ENCODE results near the gene CCND1. TPM values are rescaled to one million over a fixed set of nuclear protein-coding genes. Genes with fewer than 3 reads are reported as not detected.

CCND1 gene
- total RNA-seq, 2 donors from 2014 or later = 91.8 to 101 TPM

DNA sequence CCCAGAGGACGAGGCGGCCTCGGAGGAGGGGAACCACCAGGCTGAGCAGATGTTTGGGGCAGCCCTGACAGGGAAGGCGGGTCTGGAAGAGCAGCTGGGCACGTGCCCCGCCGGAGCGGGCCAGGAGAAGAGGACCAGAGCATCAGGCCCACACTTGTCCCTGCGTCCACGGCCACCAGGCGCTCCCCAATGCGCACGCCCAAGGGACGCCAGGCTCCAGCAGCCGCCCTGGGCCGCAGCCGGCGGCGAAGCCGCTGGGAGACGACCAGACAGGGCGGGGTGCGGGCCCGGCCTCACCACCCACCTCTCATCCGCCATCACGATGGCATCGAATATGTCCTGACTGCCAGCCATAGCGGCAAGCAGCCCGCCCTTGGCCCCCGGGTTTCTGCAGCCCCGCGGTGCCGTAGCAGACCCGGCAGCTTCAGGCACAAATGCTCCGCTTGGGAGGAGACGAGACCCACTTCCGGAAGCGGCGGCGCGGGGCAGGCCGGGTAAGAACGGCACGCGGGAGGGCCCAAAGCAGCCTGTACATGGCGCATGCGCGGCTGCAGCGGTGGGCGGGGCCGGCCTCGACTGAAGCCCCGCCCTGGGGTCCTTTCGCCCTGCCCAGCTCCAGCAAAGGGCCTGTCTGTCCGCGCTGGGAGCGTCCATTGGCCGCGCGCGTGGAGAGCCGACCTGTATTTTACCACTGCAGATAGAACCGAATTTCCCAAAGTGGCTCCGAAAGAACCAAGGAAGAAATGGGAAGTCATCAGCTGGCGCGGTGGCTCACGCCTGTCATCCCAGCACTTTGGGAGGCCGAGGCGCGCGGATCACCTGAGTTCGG is 34.1 kb downstream of the CCND1 start, which contains the start of gene LTO1:
Gene LTO1 (minus strand): TSS at position 468 of the 829 bp plus-strand sequence. CDS start 114 bp downstream, at position 354.
- TF ChIP-seq, protein P1, sequence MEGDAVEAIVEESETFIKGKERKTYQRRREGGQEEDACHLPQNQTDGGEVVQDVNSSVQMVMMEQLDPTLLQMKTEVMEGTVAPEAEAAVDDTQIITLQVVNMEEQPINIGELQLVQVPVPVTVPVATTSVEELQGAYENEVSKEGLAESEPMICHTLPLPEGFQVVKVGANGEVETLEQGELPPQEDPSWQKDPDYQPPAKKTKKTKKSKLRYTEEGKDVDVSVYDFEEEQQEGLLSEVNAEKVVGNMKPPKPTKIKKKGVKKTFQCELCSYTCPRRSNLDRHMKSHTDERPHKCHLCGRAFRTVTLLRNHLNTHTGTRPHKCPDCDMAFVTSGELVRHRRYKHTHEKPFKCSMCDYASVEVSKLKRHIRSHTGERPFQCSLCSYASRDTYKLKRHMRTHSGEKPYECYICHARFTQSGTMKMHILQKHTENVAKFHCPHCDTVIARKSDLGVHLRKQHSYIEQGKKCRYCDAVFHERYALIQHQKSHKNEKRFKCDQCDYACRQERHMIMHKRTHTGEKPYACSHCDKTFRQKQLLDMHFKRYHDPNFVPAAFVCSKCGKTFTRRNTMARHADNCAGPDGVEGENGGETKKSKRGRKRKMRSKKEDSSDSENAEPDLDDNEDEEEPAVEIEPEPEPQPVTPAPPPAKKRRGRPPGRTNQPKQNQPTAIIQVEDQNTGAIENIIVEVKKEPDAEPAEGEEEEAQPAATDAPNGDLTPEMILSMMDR (IDR thresholded peaks at IDR 0.05) = no peak

DNA sequence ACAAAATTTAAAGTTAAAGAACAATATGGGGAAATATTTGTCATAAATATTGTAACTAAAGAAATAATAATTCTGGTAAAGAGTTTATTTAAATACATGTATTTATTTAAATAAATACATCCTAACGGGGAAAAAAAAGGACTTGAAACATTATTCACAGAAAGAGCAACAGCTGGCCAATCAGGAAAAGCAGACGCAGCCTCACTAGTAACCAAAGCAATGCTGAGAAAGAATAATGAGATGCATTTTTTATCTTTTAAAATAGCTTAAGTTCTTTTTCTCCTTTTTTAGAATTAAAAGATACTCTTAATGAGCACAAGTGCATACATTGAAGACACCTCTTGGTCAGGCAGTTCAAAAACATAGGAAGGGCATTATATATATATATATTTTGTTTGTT is 36.8 kb downstream of the CCND1 start:
- Histone ChIP-seq H3K27ac (no peak overlapping the region), H3K4me3 (no peak overlapping the region), H3K9me3 (no peaks in the 10 kb centered on the region), H3K36me3 (no peaks in the 10 kb centered on the region), H3K4me1 (peaks cover 0 to 21% of the 10 kb centered on the region in 2 donors), H3K27me3 (no peaks in the 10 kb centered on the region)
- DNase-seq (ENCODE audit: low spot score) = no peak
- TF ChIP-seq, protein P1 (IDR thresholded peaks at IDR 0.05) = no peak

More for the DNA sequence above, 34.1 kb downstream of the CCND1 start, which contains the start of gene LTO1:
- no peaks in the 10 kb centered on the region for H3K9me3 ChIP-seq
- H3K4me1 ChIP-seq = peaks cover 0 to 28% of the 10 kb centered on the region in 2 donors
- DNase-seq (ENCODE audit: low spot score) = peak; percentile 96
- peak within 1 kb of the TSS; percentile 83 to 85 for H3K27ac ChIP-seq
- peaks cover 13% of the 10 kb centered on the region for H3K36me3 ChIP-seq
- H3K4me3 ChIP-seq = peak within 1 kb of the TSS; percentile 97 to 100
- no peaks in the 10 kb centered on the region for H3K27me3 ChIP-seq

DNA sequence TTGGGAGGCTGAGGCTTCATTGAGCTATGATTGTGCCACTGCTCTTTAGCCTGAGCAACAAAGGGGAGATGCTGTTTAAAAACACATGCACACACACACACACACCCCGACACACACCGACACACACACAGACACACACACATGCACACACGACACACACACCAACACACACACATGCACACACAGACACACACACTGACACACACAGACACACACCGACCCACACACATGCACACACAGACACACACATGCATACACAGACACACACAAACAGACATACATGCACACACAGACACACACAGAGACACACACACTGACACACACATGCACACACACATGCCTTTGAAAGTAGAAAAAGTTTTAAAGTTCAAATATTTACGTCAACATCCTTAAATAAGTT is 39.7 kb downstream of the CCND1 start:
- Histone ChIP-seq H3K27ac (no peak overlapping the region), H3K4me1 (peaks cover 0 to 4% of the 10 kb centered on the region in 2 donors), H3K9me3 (no peaks in the 10 kb centered on the region), H3K36me3 (no peaks in the 10 kb centered on the region), H3K27me3 (no peaks in the 10 kb centered on the region), H3K4me3 (no peak overlapping the region)
- DNase-seq (ENCODE audit: low spot score) = no peak
- TF ChIP-seq, protein P1 (IDR thresholded peaks at IDR 0.05) = no peak

DNA sequence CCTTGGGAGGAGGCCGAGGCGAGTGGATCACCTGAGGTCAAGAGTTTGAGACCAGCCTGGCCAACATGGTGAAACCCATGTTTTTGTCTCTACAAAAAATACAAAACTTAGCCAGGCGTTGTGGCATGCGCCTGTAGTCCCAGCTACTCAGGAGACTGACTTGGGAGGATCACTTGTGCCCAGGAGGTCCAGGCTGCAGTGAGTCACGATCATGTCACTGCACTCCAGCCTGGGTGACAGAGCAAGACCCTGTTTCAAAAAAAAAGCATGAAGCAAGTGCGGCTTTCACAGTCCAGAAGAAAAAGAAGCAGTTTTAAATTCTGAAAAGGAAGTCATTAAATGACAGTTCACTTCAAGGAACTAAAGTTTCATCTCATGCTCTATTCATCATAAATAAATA is 41.3 kb downstream of the CCND1 start:
- no peak for DNase-seq (ENCODE audit: low spot score)
- no peaks in the 10 kb centered on the region for H3K9me3 ChIP-seq
- H3K27ac ChIP-seq = no peak overlapping the region
- TF ChIP-seq, protein P1 (IDR thresholded peaks at IDR 0.05) = no peak
- peaks cover 0 to 6% of the 10 kb centered on the region in 2 donors for H3K4me1 ChIP-seq
- H3K36me3 ChIP-seq = no peaks in the 10 kb centered on the region
- no peaks in the 10 kb centered on the region for H3K27me3 ChIP-seq
- no peak overlapping the region for H3K4me3 ChIP-seq

DNA sequence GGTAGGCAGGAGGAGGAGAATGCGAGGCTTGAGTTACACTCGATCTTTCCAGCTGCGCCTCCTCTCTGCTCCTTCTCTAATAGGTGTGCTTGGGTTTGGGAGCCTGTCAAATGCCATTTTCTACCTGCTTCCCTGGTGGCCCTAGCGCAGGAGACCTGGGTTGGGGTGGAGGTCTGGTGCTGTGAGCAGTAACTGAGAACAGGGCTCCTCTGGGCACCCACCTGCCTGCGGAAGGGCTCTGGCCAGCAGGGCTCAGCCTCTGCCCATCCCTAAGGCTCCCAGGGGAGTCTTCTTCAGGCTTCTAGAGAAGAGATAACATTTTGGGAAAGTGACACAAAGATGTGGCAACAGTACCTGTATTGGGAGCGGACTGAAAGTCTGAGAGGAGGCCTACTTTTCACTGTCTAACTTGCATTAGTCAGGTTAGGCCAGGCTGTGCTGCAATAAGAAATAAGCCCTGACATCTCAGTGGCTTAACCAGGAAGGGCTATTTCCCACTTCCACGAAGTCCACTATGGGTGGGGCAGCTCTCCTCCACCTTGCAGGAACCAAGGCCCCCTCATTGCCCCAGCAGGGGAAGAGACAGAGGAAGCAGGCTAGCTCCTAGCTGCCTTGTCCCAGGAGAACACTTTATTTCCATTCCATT is 41.8 kb downstream of the CCND1 start:
- TF ChIP-seq, protein P1 (IDR thresholded peaks at IDR 0.05) = no peak
- no peak overlapping the region for H3K27ac ChIP-seq
- no peak overlapping the region for H3K4me3 ChIP-seq
- no peaks in the 10 kb centered on the region for H3K36me3 ChIP-seq
- no peak for DNase-seq (ENCODE audit: low spot score)
- H3K4me1 ChIP-seq = peaks cover 0 to 6% of the 10 kb centered on the region in 2 donors
- no peaks in the 10 kb centered on the region for H3K9me3 ChIP-seq
- H3K27me3 ChIP-seq = no peaks in the 10 kb centered on the region
